GM12878 (cell line): ENCODE measurements around the gene OTOP3. TPM values are rescaled to one million over a fixed set of nuclear protein-coding genes. Genes with fewer than 3 reads are reported as not detected.

Experiments used
- ATAC-seq: fragments of 200-7000 bp; cut with Tn5 transposase; 3 replicates; pipeline ENCODE4 v1.9.1; 2020; ENCODE audit warnings: mild to moderate bottlenecking, moderate library complexity
- BruUV-seq: library from RNA; stranded (reverse); fragments of 400-500 nt; replicated peaks from 2 replicates; lab custom pipeline; 2021; lab: Mats Ljungman, UMichigan
- CTCF ChIA-PET: fragments of 300-600 bp; sonication (Branson Sonifier 250); formaldehyde crosslinking; extraction: SDS; loops from one replicate; lab custom pipeline; 2021; ENCODE audit warnings: inconsistent platforms; lab: Yijun Ruan, JAX
- POLR2A ChIA-PET: fragments of 350-600 bp; formaldehyde crosslinking; extraction: SDS; loops from one replicate; lab custom pipeline; 2021; ENCODE audit warnings: inconsistent platforms; lab: Charles Lee
- RAD21 ChIA-PET: fragments of 300-600 bp; sonication (Branson Sonifier 250); formaldehyde crosslinking; loops from one replicate; lab custom pipeline; 2023; ENCODE audit warnings: antibody characterized with exemption; ENCODE audit not compliant: unreplicated experiment; lab: Charles Lee
- SMC1A ChIA-PET: fragments of 300-600 bp; sonication (Branson Sonifier 250); formaldehyde crosslinking; loops from one replicate; lab custom pipeline; 2023; ENCODE audit not compliant: unreplicated experiment, uncharacterized antibody; lab: Charles Lee
- DNase-seq: peaks from one replicate; pipeline ENCODE4 v3.0.0-alpha.2; 2011; ENCODE audit warnings: low read depth, low spot score
- FAIRE-seq: peaks from 3 replicates; lab custom pipeline; 2011; peaks lifted over from hg19 to GRCh38; lab: Jason Lieb, UNC
- H2AFZ ChIP-seq: 2 replicates; pipeline ENCODE4 v1.6.0; 2011; ENCODE audit warnings: low read depth, low read length, control low read depth; ENCODE audit not compliant: control insufficient read depth
- H3K27ac ChIP-seq: 2 replicates; pipeline ENCODE4 v1.5.1; 2011; ENCODE audit warnings: control low read depth; ENCODE audit not compliant: control insufficient read depth, insufficient read depth
- H3K27me3 ChIP-seq, 2 experiments: replicated peaks in 1 of 2; 2 replicates each; pipeline versions ENCODE4 v1.6.0 to v1.6.1; 2011; ENCODE audit warnings: low read length in 1 of 2; ENCODE audit not compliant: control insufficient read depth in 2 of 2, insufficient read depth in 2 of 2
- H3K36me3 ChIP-seq, 2 experiments: 2 replicates each; pipeline ENCODE4 v1.5.1; 2011; ENCODE audit warnings: low read length in 1 of 2; ENCODE audit not compliant: control insufficient read depth in 2 of 2, insufficient read depth in 2 of 2
- H3K4me1 ChIP-seq: 2 replicates; pipeline ENCODE4 v1.6.1; 2011; ENCODE audit warnings: mild to moderate bottlenecking, low read length, moderate library complexity, mixed read lengths; ENCODE audit not compliant: control insufficient read depth, insufficient read depth
- H3K4me2 ChIP-seq: 2 replicates; pipeline ENCODE4 v1.6.0; 2011; ENCODE audit warnings: control low read depth; ENCODE audit not compliant: control insufficient read depth, insufficient read depth
- H3K4me3 ChIP-seq: fragments of 200-600 bp; sonication (generic); 2 replicates; pipeline ENCODE4 v1.5.1; 2016
- H3K79me2 ChIP-seq: 2 replicates; pipeline ENCODE4 v1.6.0; 2011; ENCODE audit warnings: low read length; ENCODE audit not compliant: control insufficient read depth, insufficient read depth
- H3K9ac ChIP-seq: 2 replicates; pipeline ENCODE4 v1.8.0; 2011; ENCODE audit warnings: low read length, control low read depth, mixed read lengths; ENCODE audit not compliant: control insufficient read depth, insufficient read depth
- H3K9me3 ChIP-seq: replicated peaks from 3 replicates; pipeline ENCODE4 v1.5.1; 2011; ENCODE audit warnings: mild to moderate bottlenecking, low read length; ENCODE audit not compliant: control insufficient read depth, insufficient read depth
- H4K20me1 ChIP-seq: 2 replicates; pipeline ENCODE4 v1.6.0; 2011; ENCODE audit not compliant: control insufficient read depth, insufficient read depth
- ATF2 ChIP-seq: IDR thresholded peaks from 2 replicates; pipeline ENCODE4 v1.6.1; 2012; ENCODE audit warnings: low read length, inconsistent platforms
- ETV6 ChIP-seq, 2 experiments: fragments of 450-650 bp in 1 of 2; IDR thresholded peaks in 1 of 2; conservative IDR thresholded peaks in 1 of 2; 2 replicates each; pipeline ENCODE4 v1.6.1; 2014; ENCODE audit warnings: antibody characterized with exemption in 1 of 2, borderline replicate concordance in 1 of 2, low read depth in 1 of 2, mild to moderate bottlenecking in 1 of 2, moderate library complexity in 1 of 2
- FOS ChIP-seq: IDR thresholded peaks from 3 replicates; pipeline ENCODE4 v1.6.1; 2011; ENCODE audit warnings: borderline replicate concordance; ENCODE audit not compliant: insufficient read length; ENCODE audit errors: extremely low read depth
- FOXK2 ChIP-seq: fragments of 450-650 bp; IDR thresholded peaks from 2 replicates; pipeline ENCODE4 v1.6.1; 2017; ENCODE audit warnings: mild to moderate bottlenecking, moderate library complexity
- FOXM1 ChIP-seq: IDR thresholded peaks from 2 replicates; pipeline ENCODE4 v1.6.1; 2012; ENCODE audit warnings: low read depth, mild to moderate bottlenecking, inconsistent platforms, low read length, moderate library complexity
- MAX ChIP-seq: IDR thresholded peaks from 2 replicates; pipeline ENCODE4 v1.6.1; 2012; ENCODE audit warnings: low read depth, low read length, improper control_type of control experiment
- MYB ChIP-seq: fragments of 150-350 bp; IDR thresholded peaks from 2 replicates; pipeline ENCODE4 v1.6.1; 2014; ENCODE audit warnings: mild to moderate bottlenecking, low read depth, low read length, borderline replicate concordance
- NBN ChIP-seq: fragments of 450-650 bp; IDR thresholded peaks from 2 replicates; pipeline ENCODE4 v1.6.1; 2016
- RELB ChIP-seq: fragments of 450-650 bp; IDR thresholded peaks from 2 replicates; pipeline ENCODE4 v1.6.1; 2017; ENCODE audit warnings: low read depth, mild to moderate bottlenecking, moderate library complexity
- SP1 ChIP-seq: IDR thresholded peaks from one replicate; pipeline ENCODE4 v1.6.1; 2011; ENCODE audit warnings: low read depth, low read length
- TAF1 ChIP-seq: IDR thresholded peaks from 2 replicates; pipeline ENCODE4 v1.6.1; 2011; ENCODE audit warnings: mild to moderate bottlenecking, low read depth, low read length, borderline replicate concordance
- ZBED1 ChIP-seq: IDR thresholded peaks from 2 replicates; pipeline ENCODE4 v1.6.1; 2016; ENCODE audit warnings: borderline replicate concordance
- WGBS: methylation state at CpG from one replicate; pipeline ENCODE4 v1.1.6; 2016; ENCODE audit warnings: low lambda C conversion rate; ENCODE audit not compliant: insufficient replicate concordance, insufficient coverage; ENCODE audit errors: missing lambda C conversion rate; 5-methylcytosine and 5-hydroxymethylcytosine counted together
- in situ Hi-C: fragments of 300-500 bp; cut with MboI; formaldehyde crosslinking; loops from 9 replicates; pipeline ENCODE4 v1.14.3; 2018; ENCODE audit warnings: mixed read lengths
- intact Hi-C: fragments of 100-400 bp; cut with micrococcal nuclease; formaldehyde crosslinking; loops from one replicate; pipeline ENCODE4 v1.14.2; 2022; ENCODE audit not compliant: unreplicated experiment
- polyA plus RNA-seq, 11 experiments: library from polyadenylated mRNA; depleted of rRNA in 4 of 11; unstranded in 6 of 11; stranded (reverse) in 5 of 11; fragments of >200 nt; fragmentation: Nextera tagmentation in 4 of 11; fragmentation: Illumina TruSeq in 1 of 11; extraction: Ambion mirVana in 4 of 11; extraction: Trizol in 1 of 11; gene quantifications; 1 replicate in 1 of 11; 2 replicates in 10 of 11; pipeline versions ENCODE4 v1.2.1 to v1.2.3, GENCODE V29; 2011 to 2016; ENCODE audit warnings: inconsistent platforms in 2 of 11, missing spikeins in 2 of 11, low read depth in 1 of 11
- total RNA-seq, 4 experiments: library from RNA; depleted of rRNA in 3 of 4; stranded (reverse); fragments of >200 nt in 3 of 4; fragmentation: Illumina TruSeq in 1 of 4; extraction: Trizol in 1 of 4; gene quantifications; 2 replicates each; pipeline versions ENCODE4 v1.2.1 to v1.2.3, GENCODE V29; 2013 to 2021

Gene OTOP3
- total and polyA plus RNA-seq, 10 of the 15 experiments (the other 5 are each of a cell fraction or from before 2014, with no cell fraction given), result 0.03 to 0.06 TPM; not detected in 8

- Histone ChIP-seq H3K36me3 (no peaks in the 10 kb centered on the region), H2AFZ (no peak overlapping the region), H3K4me1 (no peaks in the 10 kb centered on the region), H4K20me1 (no peaks in the 10 kb centered on the region), H3K4me2 (no peak overlapping the region), H3K27ac (no peak overlapping the region), H3K27me3 (no peaks in the 10 kb centered on the region), H3K9ac (no peak overlapping the region), H3K4me3 (no peak overlapping the region), H3K79me2 (no peaks in the 10 kb centered on the region), H3K9me3 (no peaks in the 10 kb centered on the region; the same call in 2 of the 3 replicates)
- intact Hi-C loops (loop anchor here (5.0 kb wide), 1 partner anchor 163 kb away; no protein-coding TSS in a partner anchor), in situ Hi-C loops (loop anchor here (5.0 kb wide), 1 partner anchor 33 kb away; the partner anchor contains the start of genes OTOP2 and USH1G)
- ATAC-seq (peak; percentile 30; the same call in 1 of the 3 replicates), FAIRE-seq (no peak), DNase-seq (no peak)
- BruUV-seq, result no TSS peak
- RAD21 ChIA-PET, result interaction anchor here (1.4 to 4.7 kb wide), 2 partner anchors 30 to 35 kb away, joined by 4 to 30 read pairs; partner anchors contain the start of genes OTOP2 and USH1G
- POLR2A ChIA-PET, result interaction anchor here (0.6 to 1.0 kb wide), 2 partner anchors 16 to 230 kb away, joined by 3 to 4 read pairs; no protein-coding TSS in a partner anchor
- SMC1A ChIA-PET, result interaction anchor here (1.3 kb wide), 1 partner anchor 9 kb away, joined by 5 read pairs; no protein-coding TSS in a partner anchor
- TF ChIP-seq ZBED1 (no peak), FOXK2 (no peak), FOXM1 (no peak), TAF1 (no peak)
- CTCF ChIA-PET, result interaction anchor here (13.8 kb wide), 1 partner anchor 31 kb away, joined by 274 read pairs; the partner anchor contains the start of genes OTOP2 and USH1G
- 29% methylated on average over 13 of the region's 13 CpGs for WGBS
These were observed 19.1 kb downstream of the OTOP3 start for GRCh38 chr17:74954665-74955421.

GRCh38 chr17:74956093-74956492, 20.4 kb downstream of the OTOP3 start:
- no peak overlapping the region for H3K27ac ChIP-seq
- no peak overlapping the region for H3K9ac ChIP-seq
- no TSS peak for BruUV-seq
- H2AFZ ChIP-seq, result no peak overlapping the region
- intact Hi-C loops (loop anchor here (5.0 kb wide), 1 partner anchor 164 kb away; no protein-coding TSS in a partner anchor), in situ Hi-C loops (loop anchor here (5.0 kb wide), 1 partner anchor 34 kb away; the partner anchor contains the start of genes OTOP2 and USH1G)
- H3K9me3 ChIP-seq, result no peaks in the 10 kb centered on the region; the same call in 2 of the 3 replicates
- no peaks in the 10 kb centered on the region for H3K36me3 ChIP-seq
- H3K4me1 ChIP-seq, result no peaks in the 10 kb centered on the region
- H3K27me3 ChIP-seq, result no peaks in the 10 kb centered on the region
- CTCF ChIA-PET, result interaction anchor here (0.6 to 13.8 kb wide), 12 partner anchors 7 to 233 kb away, joined by 3 to 274 read pairs (median 4); partner anchors contain the start of genes OTOP2, RAB37 and USH1G
- no peaks in the 10 kb centered on the region for H4K20me1 ChIP-seq
- no peak overlapping the region for H3K4me2 ChIP-seq
- H3K4me3 ChIP-seq, result no peak overlapping the region
- RAD21 ChIA-PET, result interaction anchor here (1.0 to 4.7 kb wide), 4 partner anchors 11 to 90 kb away, joined by 3 to 30 read pairs (median 5); partner anchors contain the start of genes OTOP2 and USH1G
- no peaks in the 10 kb centered on the region for H3K79me2 ChIP-seq
- FAIRE-seq, result no peak
- WGBS, result 22% methylated on average over 4 of the region's 4 CpGs
- no peak for ATAC-seq
- POLR2A ChIA-PET, result no interaction called here
- SMC1A ChIA-PET, result interaction anchor here (1.3 to 7.7 kb wide), 2 partner anchors 10 to 30 kb away, joined by 5 to 73 read pairs; partner anchors contain the start of genes OTOP2 and USH1G
- no peak for DNase-seq
- no peak for TF ChIP-seq ETV6 (conservative IDR thresholded peaks at IDR 0.05 in 1 of 2, IDR thresholded peaks at IDR 0.05 in 1 of 2; ENCODE audit: borderline replicate concordance in 1 of 2, low read depth in 1 of 2)
- no peak for TF ChIP-seq NBN
- TF ChIP-seq FOS, result no peak
- TF ChIP-seq SP1, result no peak
- TF ChIP-seq MAX, result no peak
- no peak for TF ChIP-seq RELB
- no peak for TF ChIP-seq ATF2
- TF ChIP-seq MYB, result no peak
